BLaER1 treated with 17β-estradiol and CSF1 and Interleukin-3, amounts not matched to agents 10 nM and 100 nM (cell line): Measurements from ENCODE around the gene FHDC1.

Experiments
- H3K27ac ChIP-seq, 11 experiments: shearing (Covaris generic); formaldehyde crosslinking; 2 replicates each; pipeline ENCODE4 v1.8.1; 2022
- H3K27me3 ChIP-seq, 11 experiments: shearing (Covaris generic); formaldehyde crosslinking; 2 replicates each; pipeline ENCODE4 v1.8.1; 2022
- H3K36me3 ChIP-seq, 11 experiments: shearing (Covaris generic); formaldehyde crosslinking; 2 replicates each; pipeline ENCODE4 v1.8.1; 2022
- H3K4me1 ChIP-seq, 10 experiments: shearing (Covaris generic); formaldehyde crosslinking; 2 replicates each; pipeline ENCODE4 v1.8.1; 2022
- H3K4me2 ChIP-seq, 11 experiments: shearing (Covaris generic); formaldehyde crosslinking; 2 replicates each; pipeline ENCODE4 v1.8.1; 2022
- H3K4me3 ChIP-seq, 10 experiments: shearing (Covaris generic); formaldehyde crosslinking; 2 replicates each; pipeline ENCODE4 v1.8.1; 2022
- H3K9ac ChIP-seq, 11 experiments: shearing (Covaris generic); formaldehyde crosslinking; 2 replicates each; pipeline ENCODE4 v1.8.1; 2022
- H3K9me3 ChIP-seq, 11 experiments: shearing (Covaris generic); formaldehyde crosslinking; replicated peaks in 1 of 11; 2 replicates each; pipeline ENCODE4 v1.8.1; 2022
- H4K20me1 ChIP-seq, 11 experiments: shearing (Covaris generic); formaldehyde crosslinking; 2 replicates each; pipeline ENCODE4 v1.8.1; 2022
- Cebpa-rat ChIP-seq, 11 experiments: shearing (Covaris generic); IDR thresholded peaks; 2 replicates each; pipeline ENCODE4 v1.8.1; 2022

Gene FHDC1

GRCh38 chr4:153025406-153025805 lies 89.3 kb downstream of the FHDC1 start:
- Histone ChIP-seq H3K4me3 (no peak overlapping the region), H3K9me3 (peaks cover 26 to 34% (median 32%) of the 10 kb centered on the region in 11 experiments), H4K20me1 (no peaks in the 10 kb centered on the region; a peak in 1 of 22 replicates), H3K27ac (no peak overlapping the region), H3K9ac (no peak overlapping the region), H3K4me2 (no peak overlapping the region), H3K27me3 (no peaks in the 10 kb centered on the region), H3K36me3 (no peaks in the 10 kb centered on the region), H3K4me1 (peaks cover 0 to 35% (median 6%) of the 10 kb centered on the region in 10 experiments; a peak in 10 of 20 replicates)
- TF ChIP-seq Cebpa-rat (IDR thresholded peaks at IDR 0.05): no peak

GRCh38 chr4:153026591-153027346 lies 90.6 kb downstream of the FHDC1 start:
- Histone ChIP-seq H3K4me2 (peak overlapping the region in 1 of 11 experiments; percentile 76; a peak in 1 of 22 replicates), H3K4me3 (no peak overlapping the region), H3K9me3 (peaks cover 29 to 41% (median 37%) of the 10 kb centered on the region in 11 experiments), H4K20me1 (no peaks in the 10 kb centered on the region; a peak in 1 of 22 replicates), H3K9ac (no peak overlapping the region), H3K27me3 (no peaks in the 10 kb centered on the region), H3K36me3 (no peaks in the 10 kb centered on the region), H3K27ac (no peak overlapping the region), H3K4me1 (peaks cover 0 to 35% (median 6%) of the 10 kb centered on the region in 10 experiments; a peak in 10 of 20 replicates)
- TF ChIP-seq Cebpa-rat (IDR thresholded peaks at IDR 0.05): no peak

GRCh38 chr4:153027866-153028265 lies 91.7 kb downstream of the FHDC1 start:
- Histone ChIP-seq H3K4me2 (peak overlapping the region in 2 of 11 experiments; percentile 55 to 76; a peak in 4 of 22 replicates), H3K4me3 (no peak overlapping the region), H3K4me1 (peaks cover 0 to 35% (median 6%) of the 10 kb centered on the region in 10 experiments; a peak in 10 of 20 replicates), H3K9me3 (peaks cover 29 to 41% (median 37%) of the 10 kb centered on the region in 11 experiments), H3K36me3 (no peaks in the 10 kb centered on the region), H3K27ac (peak overlapping the region in 2 of 11 experiments; percentile 19 to 52; a peak in 3 of 22 replicates), H3K9ac (no peak overlapping the region), H3K27me3 (no peaks in the 10 kb centered on the region), H4K20me1 (no peaks in the 10 kb centered on the region; a peak in 1 of 22 replicates)
- no peak for TF ChIP-seq Cebpa-rat (IDR thresholded peaks at IDR 0.05)

- no peak overlapping the region for H3K4me3 ChIP-seq
- peak overlapping the region in 2 of 11 experiments; percentile 55 to 76; a peak in 4 of 22 replicates for H3K4me2 ChIP-seq
- TF ChIP-seq Cebpa-rat (IDR thresholded peaks at IDR 0.05): no peak
Measured at GRCh38 chr4:153028535-153028934, 92.4 kb downstream of the FHDC1 start.

More at GRCh38 chr4:153028535-153028934, 92.4 kb downstream of the FHDC1 start:
- peaks cover 29 to 41% (median 37%) of the 10 kb centered on the region in 11 experiments for H3K9me3 ChIP-seq
- H3K9ac ChIP-seq: no peak overlapping the region
- peaks cover 0 to 31% (median 5%) of the 10 kb centered on the region in 10 experiments; a peak in 10 of 20 replicates for H3K4me1 ChIP-seq
- no peaks in the 10 kb centered on the region for H3K36me3 ChIP-seq
- no peaks in the 10 kb centered on the region for H3K27me3 ChIP-seq
- no peaks in the 10 kb centered on the region; a peak in 1 of 22 replicates for H4K20me1 ChIP-seq
- peak overlapping the region in 2 of 11 experiments; percentile 19 to 52; a peak in 3 of 22 replicates for H3K27ac ChIP-seq
